Inferior parietal cortex (tissue), 1 donor: ENCODE measurements around the gene ADAMTS2.

ENCODE experiments used
- DNase-seq: peaks from one replicate; pipeline ENCODE4 v3.0.0-alpha.2; 2016; ENCODE audit errors: extremely low spot score

The ADAMTS2 gene

GRCh38 chr5:179139111-179139935 is 205.9 kb downstream of the ADAMTS2 start:
- DNase-seq, result no peak

- DNase-seq, result no peak
Measured at GRCh38 chr5:179138568-179138925, 206.7 kb downstream of the ADAMTS2 start.

GRCh38 chr5:179137643-179138567 is 207.4 kb downstream of the ADAMTS2 start:
- no peak for DNase-seq

GRCh38 chr5:179137016-179137642 is 208.1 kb downstream of the ADAMTS2 start:
- no peak for DNase-seq

- DNase-seq, result no peak
Measured at GRCh38 chr5:179135441-179136215, 209.6 kb downstream of the ADAMTS2 start.

- no peak for DNase-seq
Measured at GRCh38 chr5:179135006-179135405, 210.3 kb downstream of the ADAMTS2 start.

GRCh38 chr5:179134511-179134910 is 210.8 kb downstream of the ADAMTS2 start:
- no peak for DNase-seq

GRCh38 chr5:179132586-179133355 is 212.5 kb downstream of the ADAMTS2 start:
- DNase-seq, result no peak

GRCh38 chr5:179131886-179132585 is 213.2 kb downstream of the ADAMTS2 start:
- DNase-seq, result no peak

- no peak for DNase-seq
Measured at GRCh38 chr5:179131321-179131835, 213.9 kb downstream of the ADAMTS2 start.

- DNase-seq, result no peak
Measured at GRCh38 chr5:179130101-179130681, 215.1 kb downstream of the ADAMTS2 start.

GRCh38 chr5:179129607-179130071 is 215.6 kb downstream of the ADAMTS2 start:
- DNase-seq, result no peak

- DNase-seq, result no peak
Measured at GRCh38 chr5:179128976-179129375, 216.3 kb downstream of the ADAMTS2 start.

- no peak for DNase-seq
Measured at GRCh38 chr5:179128041-179128365, 217.3 kb downstream of the ADAMTS2 start.

GRCh38 chr5:179127136-179128040 is 217.9 kb downstream of the ADAMTS2 start:
- DNase-seq, result no peak

GRCh38 chr5:179126506-179126991 is 218.7 kb downstream of the ADAMTS2 start:
- DNase-seq, result no peak

- DNase-seq, result no peak
Measured at GRCh38 chr5:179125789-179126505, 219.3 kb downstream of the ADAMTS2 start.
